Spleen (tissue), 11 donors: ENCODE measurements around the gene MTERF4. TPM values are rescaled to one million over a fixed set of nuclear protein-coding genes. Genes with fewer than 3 reads are reported as not detected.

Source experiments
- DNase-seq: peaks from one replicate; pipeline ENCODE4 v3.0.0-alpha.2; 2020
- H3K27ac ChIP-seq, 8 donors: fragments of 200-600 bp; sonication (generic) in 7 of 8; 1 replicate in 4 of 8; 2 replicates in 4 of 8; pipeline versions ENCODE4 v1.5.0 to v1.8.0; 2016 to 2021; ENCODE audit warnings: inconsistent platforms in 4 of 8, mild to moderate bottlenecking in 4 of 8, moderate library complexity in 1 of 8
- H3K27me3 ChIP-seq, 7 donors: fragments of 200-600 bp; sonication (generic) in 6 of 7; replicated peaks in 1 of 7; 1 replicate in 4 of 7; 2 replicates in 3 of 7; pipeline versions ENCODE4 v1.5.0 to v1.8.0; 2016 to 2021; ENCODE audit warnings: inconsistent platforms in 3 of 7, mild to moderate bottlenecking in 1 of 7
- H3K36me3 ChIP-seq, 6 donors: fragments of 200-600 bp; sonication (generic) in 5 of 6; 1 replicate in 4 of 6; 2 replicates in 2 of 6; pipeline versions ENCODE4 v1.5.0 to v1.8.0; 2016 to 2021; ENCODE audit warnings: inconsistent platforms in 2 of 6
- H3K4me1 ChIP-seq, 6 donors: fragments of 200-600 bp; sonication (generic) in 5 of 6; 1 replicate in 3 of 6; 2 replicates in 3 of 6; pipeline versions ENCODE4 v1.5.0 to v1.8.0; 2016 to 2021; ENCODE audit warnings: inconsistent platforms in 3 of 6
- H3K4me3 ChIP-seq, 8 donors: fragments of 200-600 bp; sonication (generic) in 7 of 8; 1 replicate in 4 of 8; 2 replicates in 4 of 8; pipeline versions ENCODE4 v1.5.0 to v1.8.0; 2016 to 2021; ENCODE audit warnings: inconsistent platforms in 4 of 8, mild to moderate bottlenecking in 4 of 8, moderate library complexity in 2 of 8
- H3K9me3 ChIP-seq, 8 donors: fragments of 200-600 bp; sonication (generic) in 7 of 8; 1 replicate in 4 of 8; 2 replicates in 4 of 8; pipeline versions ENCODE4 v1.5.0 to v1.8.0; 2016 to 2021; ENCODE audit warnings: inconsistent platforms in 4 of 8
- POLR2A ChIP-seq, 3 donors: fragments of 450-650 bp; IDR thresholded peaks; one replicate each; pipeline ENCODE4 v1.5.1; 2017; ENCODE audit warnings: antibody characterized with exemption in 3 of 3, mild to moderate bottlenecking in 1 of 3
- POLR2AphosphoS5 ChIP-seq, 3 donors: sonication (generic); formaldehyde crosslinking; IDR thresholded peaks; one replicate each; pipeline ENCODE4 v1.5.1; 2017; ENCODE audit warnings: antibody characterized with exemption in 3 of 3
- WGBS, 5 donors: extraction: QIAGEN DNeasy Blood & Tissue Kit in 3 of 5; methylation state at CpG; one replicate each; pipeline versions ENCODE4 v1.1.5 to v1.1.7; 2013 to 2018; 5-methylcytosine and 5-hydroxymethylcytosine counted together
- intact Hi-C: fragments of 100-400 bp; cut with DNase I; formaldehyde crosslinking; loops from one replicate; pipeline ENCODE4 v1.15.0; 2023; ENCODE audit warnings: low total_unique reads
- polyA plus RNA-seq, 3 donors: library from polyadenylated mRNA; stranded (reverse); fragments of 200-250 nt; gene quantifications; one replicate each; pipeline ENCODE4 v1.2.1, GENCODE V29; 2013
- total RNA-seq, 7 donors: library from RNA; depleted of rRNA in 3 of 7; stranded (reverse); fragments of >200 nt in 3 of 7; fragmentation: NEBNext Ultra II Directional in 4 of 7; extraction: Animal tissue kit (Norgen Biotek cat#: 25700) in 4 of 7; gene quantifications; one replicate each; pipeline versions ENCODE4 v1.1.0 to v1.2.1, GENCODE V29; 2016 to 2021
- TF ChIP-seq, protein P1 (sequence below), 11 experiments: fragments of 200-600 bp in 7 of 11; fragments of 450-650 bp in 4 of 11; sonication (generic) in 4 of 11; IDR thresholded peaks in 8 of 11; conservative IDR thresholded peaks in 3 of 11; 1 replicate in 7 of 11; 2 replicates in 4 of 11; pipeline versions ENCODE4 v1.4.0 to v1.8.0; 2016 to 2021; ENCODE audit warnings: antibody characterized with exemption in 11 of 11, inconsistent platforms in 4 of 11, mild to moderate bottlenecking in 1 of 11
- donor health status: healthy with polysubstance abuse.
- donor health status: DM: no; HTN: no; CAD: no; lungs with moderate emphysema.
- donor health status: DM: no; HTN: no; CAD: no.
- donor health status: Bipolar disorder and iron deficiency.
- donor health status: healthy.
- donor health status: DM: no; HTN: no; CAD: no.
- donor health status: DM: yes; HTN: yes; CAD: no.

The MTERF4 gene
- total and polyA plus RNA-seq, 10 donors, result 28.4 to 74.0 (median 47.2) TPM

DNA sequence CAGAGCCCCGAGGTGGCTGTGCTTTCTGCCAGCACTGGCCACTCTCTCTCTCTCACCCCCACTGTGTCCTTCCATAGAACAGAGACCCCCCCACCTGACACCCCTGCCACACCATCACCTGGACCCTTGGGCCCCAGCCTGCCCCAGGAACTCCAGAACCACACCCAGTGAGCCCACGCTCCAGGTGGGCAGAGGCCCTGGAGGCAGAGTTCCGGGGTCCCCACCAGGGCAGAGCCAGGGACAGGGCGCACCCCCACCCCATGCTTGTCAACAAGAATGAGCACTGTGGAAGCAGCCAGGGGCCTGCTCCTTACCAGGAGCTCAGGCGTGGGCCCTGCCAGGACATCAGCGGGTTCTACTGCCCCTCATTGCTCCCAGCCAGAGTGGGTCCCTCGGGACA is 32.6 kb upstream of the MTERF4 start:
- Histone ChIP-seq H3K4me1 (peaks cover 0 to 2% (median under 1%) of the 10 kb centered on the region in 6 donors), H3K27ac (no peak overlapping the region), H3K4me3 (no peak overlapping the region), H3K9me3 (no peaks in the 10 kb centered on the region), H3K36me3 (peaks cover 0 to 72% (median 13%) of the 10 kb centered on the region in 6 donors), H3K27me3 (no peaks in the 10 kb centered on the region)
- no peak for DNase-seq
- intact Hi-C loops, result no loop called here
- no peak for TF ChIP-seq POLR2AphosphoS5 (IDR thresholded peaks at IDR 0.05)
- TF ChIP-seq POLR2A (IDR thresholded peaks at IDR 0.05), result no peak
- TF ChIP-seq, protein P1, sequence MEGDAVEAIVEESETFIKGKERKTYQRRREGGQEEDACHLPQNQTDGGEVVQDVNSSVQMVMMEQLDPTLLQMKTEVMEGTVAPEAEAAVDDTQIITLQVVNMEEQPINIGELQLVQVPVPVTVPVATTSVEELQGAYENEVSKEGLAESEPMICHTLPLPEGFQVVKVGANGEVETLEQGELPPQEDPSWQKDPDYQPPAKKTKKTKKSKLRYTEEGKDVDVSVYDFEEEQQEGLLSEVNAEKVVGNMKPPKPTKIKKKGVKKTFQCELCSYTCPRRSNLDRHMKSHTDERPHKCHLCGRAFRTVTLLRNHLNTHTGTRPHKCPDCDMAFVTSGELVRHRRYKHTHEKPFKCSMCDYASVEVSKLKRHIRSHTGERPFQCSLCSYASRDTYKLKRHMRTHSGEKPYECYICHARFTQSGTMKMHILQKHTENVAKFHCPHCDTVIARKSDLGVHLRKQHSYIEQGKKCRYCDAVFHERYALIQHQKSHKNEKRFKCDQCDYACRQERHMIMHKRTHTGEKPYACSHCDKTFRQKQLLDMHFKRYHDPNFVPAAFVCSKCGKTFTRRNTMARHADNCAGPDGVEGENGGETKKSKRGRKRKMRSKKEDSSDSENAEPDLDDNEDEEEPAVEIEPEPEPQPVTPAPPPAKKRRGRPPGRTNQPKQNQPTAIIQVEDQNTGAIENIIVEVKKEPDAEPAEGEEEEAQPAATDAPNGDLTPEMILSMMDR (IDR thresholded peaks at IDR 0.05 in 8 of 11, conservative IDR thresholded peaks at IDR 0.05 in 3 of 11), result no peak
- 94 to 100% (median 96%) methylated on average over 4 to 7 of the region's 7 CpGs for WGBS, 5 donors

DNA sequence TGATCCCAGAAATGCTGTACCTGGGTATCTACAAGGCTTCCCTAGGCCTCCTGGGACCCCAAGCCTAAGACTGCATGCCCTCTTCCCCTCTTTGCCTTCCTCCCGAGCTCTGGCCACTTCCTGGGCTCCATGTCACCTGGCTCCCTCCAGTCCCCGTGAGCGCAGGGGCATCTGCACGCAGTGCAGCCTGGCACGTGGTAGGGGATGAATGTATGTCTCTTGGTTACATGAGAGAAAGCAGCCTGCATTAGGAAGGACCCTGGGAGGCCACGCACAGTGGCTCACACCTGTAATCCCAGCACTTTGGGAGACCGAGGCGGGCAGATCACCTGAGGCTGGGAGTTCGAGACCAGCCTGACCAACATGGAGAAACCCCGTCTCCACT is 31.3 kb upstream of the MTERF4 start:
- intact Hi-C loops, result no loop called here
- Histone ChIP-seq H3K27me3 (no peaks in the 10 kb centered on the region), H3K36me3 (peaks cover 0 to 65% (median 10%) of the 10 kb centered on the region in 6 donors), H3K4me1 (peaks cover 0 to 15% (median 9%) of the 10 kb centered on the region in 6 donors), H3K27ac (no peak overlapping the region), H3K9me3 (no peaks in the 10 kb centered on the region), H3K4me3 (no peak overlapping the region)
- TF ChIP-seq, protein P1 (IDR thresholded peaks at IDR 0.05 in 8 of 11, conservative IDR thresholded peaks at IDR 0.05 in 3 of 11), result no peak
- TF ChIP-seq POLR2AphosphoS5 (IDR thresholded peaks at IDR 0.05) (no peak), POLR2A (IDR thresholded peaks at IDR 0.05) (no peak)
- DNase-seq, result no peak
- 92 to 96% (median 95%) methylated on average over 10 of the region's 10 CpGs for WGBS, 5 donors

DNA sequence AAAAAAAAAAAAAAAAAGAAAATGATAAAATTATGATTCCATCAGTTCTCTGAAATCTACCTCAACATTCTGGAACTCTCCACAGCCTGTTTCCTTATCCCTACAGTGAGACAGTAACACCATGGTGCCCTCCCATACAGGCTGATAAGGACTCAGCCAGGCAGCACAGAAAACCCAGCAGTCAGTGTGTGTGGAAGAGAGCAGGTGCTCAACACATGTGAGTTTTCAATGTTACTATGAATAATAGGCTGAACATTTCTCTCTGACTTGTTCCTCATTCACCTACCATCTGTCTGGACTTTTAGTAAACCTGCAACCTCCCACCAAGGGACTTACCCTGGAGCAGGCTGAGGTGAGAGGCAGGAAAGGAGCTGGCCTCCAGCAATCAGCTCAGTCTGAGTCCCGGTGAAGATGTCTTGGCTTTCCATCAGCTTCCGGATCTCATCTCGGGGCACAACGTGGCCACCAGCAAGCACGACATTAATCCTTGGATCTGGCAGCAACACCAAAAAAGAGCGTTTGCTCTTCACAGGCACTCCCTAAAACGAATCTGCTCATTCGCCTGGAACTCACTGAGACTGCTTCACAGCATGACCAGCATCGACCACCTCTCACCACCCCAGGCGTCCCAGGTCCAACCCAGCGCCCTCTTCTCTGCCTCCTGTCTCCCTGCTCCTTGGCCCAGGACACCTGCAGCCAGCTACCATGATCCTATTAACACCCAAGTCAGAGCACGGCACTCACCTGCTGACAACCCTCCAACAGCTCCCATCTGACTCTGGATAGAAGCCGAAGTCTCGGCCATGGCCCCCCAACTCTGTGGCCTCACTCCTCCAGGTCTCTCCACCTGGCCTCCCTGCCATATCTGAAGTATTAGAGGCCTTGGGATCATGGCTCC is 30.7 kb upstream of the MTERF4 start:
- WGBS, 5 donors, result 91 to 98% (median 93%) methylated on average over 14 of the region's 14 CpGs
- intact Hi-C loops, result no loop called here
- Histone ChIP-seq H3K27me3 (no peaks in the 10 kb centered on the region), H3K36me3 (peaks cover 0 to 58% (median 10%) of the 10 kb centered on the region in 6 donors), H3K27ac (no peak overlapping the region), H3K9me3 (no peaks in the 10 kb centered on the region), H3K4me1 (peaks cover 0 to 22% (median 16%) of the 10 kb centered on the region in 6 donors), H3K4me3 (no peak overlapping the region)
- TF ChIP-seq POLR2AphosphoS5 (IDR thresholded peaks at IDR 0.05) (no peak), POLR2A (IDR thresholded peaks at IDR 0.05) (no peak)
- TF ChIP-seq, protein P1 (IDR thresholded peaks at IDR 0.05 in 8 of 11, conservative IDR thresholded peaks at IDR 0.05 in 3 of 11), result no peak
- no peak for DNase-seq

DNA sequence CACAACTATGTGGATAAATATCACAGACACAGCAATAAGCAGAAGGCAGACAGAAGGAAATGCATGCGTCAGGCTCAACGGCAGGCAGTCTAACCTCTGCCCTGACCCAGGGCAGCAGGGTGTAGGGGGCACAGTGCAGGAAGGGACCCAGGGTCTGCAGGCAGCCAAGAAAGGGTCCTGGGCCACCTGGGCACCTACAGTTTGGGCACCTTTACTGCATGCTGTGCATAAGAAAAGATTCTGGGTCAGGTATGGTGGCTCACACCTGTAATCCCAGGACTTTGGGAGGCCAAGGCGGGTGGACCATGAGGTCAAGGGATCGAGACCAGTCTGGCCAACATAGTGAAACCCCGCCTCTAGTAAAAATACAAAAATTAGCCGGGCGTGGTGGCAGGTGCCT is 29.4 kb upstream of the MTERF4 start:
- H3K36me3 ChIP-seq, result peaks cover 0 to 52% (median 5%) of the 10 kb centered on the region in 6 donors
- no peak overlapping the region for H3K4me3 ChIP-seq
- DNase-seq, result no peak
- H3K4me1 ChIP-seq, result peaks cover 0 to 34% (median 27%) of the 10 kb centered on the region in 6 donors
- 93 to 96% (median 95%) methylated on average over 7 of the region's 7 CpGs for WGBS, 5 donors
- H3K27ac ChIP-seq, result no peak overlapping the region
- H3K27me3 ChIP-seq, result no peaks in the 10 kb centered on the region
- intact Hi-C loops, result no loop called here
- no peaks in the 10 kb centered on the region for H3K9me3 ChIP-seq
- TF ChIP-seq, protein P1 (IDR thresholded peaks at IDR 0.05 in 8 of 11, conservative IDR thresholded peaks at IDR 0.05 in 3 of 11), result no peak
- TF ChIP-seq POLR2A (IDR thresholded peaks at IDR 0.05), result no peak
